ENCODE measurements around the gene SETDB1. TPM values are rescaled to one million over a fixed set of nuclear protein-coding genes. Genes with fewer than 3 reads are reported as not detected.

SETDB1 gene
- polyA plus RNA-seq, 1 donor from 2014 or later, result 39.1 TPM

DNA sequence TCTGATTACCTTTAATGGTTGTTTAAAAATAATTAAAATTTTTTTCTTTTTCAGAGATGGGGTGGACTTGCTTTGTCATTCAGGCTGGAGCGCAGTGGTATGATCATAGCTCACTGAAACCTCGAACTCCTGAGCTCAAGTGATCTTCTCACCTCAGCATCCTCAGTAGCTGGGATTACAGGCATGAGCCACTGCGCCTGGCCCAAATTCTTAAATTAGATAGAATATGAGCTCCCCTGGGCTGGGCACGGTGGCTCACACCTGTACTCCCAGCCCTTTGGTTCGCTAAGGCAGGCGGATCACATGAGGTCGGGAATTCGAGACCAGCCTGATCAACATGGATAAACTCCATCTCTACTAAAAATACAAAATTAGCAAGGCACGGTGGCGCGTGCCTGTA is 31.5 kb downstream of the SETDB1 start:
- no peak overlapping the region for H3K4me2 ChIP-seq (ENCODE audit: low read length)
- H4K20me1 ChIP-seq (ENCODE audit: insufficient read depth), result no peaks in the 10 kb centered on the region
- TF ChIP-seq EP300 (conservative IDR thresholded peaks at IDR 0.05; ENCODE audit: poor library complexity, severe bottlenecking) (no peak), TAF1 (IDR thresholded peaks at IDR 0.05; ENCODE audit: low read depth) (no peak), MXI1 (conservative IDR thresholded peaks at IDR 0.05; ENCODE audit: poor library complexity, severe bottlenecking) (no peak)
- TF ChIP-seq, protein P1, sequence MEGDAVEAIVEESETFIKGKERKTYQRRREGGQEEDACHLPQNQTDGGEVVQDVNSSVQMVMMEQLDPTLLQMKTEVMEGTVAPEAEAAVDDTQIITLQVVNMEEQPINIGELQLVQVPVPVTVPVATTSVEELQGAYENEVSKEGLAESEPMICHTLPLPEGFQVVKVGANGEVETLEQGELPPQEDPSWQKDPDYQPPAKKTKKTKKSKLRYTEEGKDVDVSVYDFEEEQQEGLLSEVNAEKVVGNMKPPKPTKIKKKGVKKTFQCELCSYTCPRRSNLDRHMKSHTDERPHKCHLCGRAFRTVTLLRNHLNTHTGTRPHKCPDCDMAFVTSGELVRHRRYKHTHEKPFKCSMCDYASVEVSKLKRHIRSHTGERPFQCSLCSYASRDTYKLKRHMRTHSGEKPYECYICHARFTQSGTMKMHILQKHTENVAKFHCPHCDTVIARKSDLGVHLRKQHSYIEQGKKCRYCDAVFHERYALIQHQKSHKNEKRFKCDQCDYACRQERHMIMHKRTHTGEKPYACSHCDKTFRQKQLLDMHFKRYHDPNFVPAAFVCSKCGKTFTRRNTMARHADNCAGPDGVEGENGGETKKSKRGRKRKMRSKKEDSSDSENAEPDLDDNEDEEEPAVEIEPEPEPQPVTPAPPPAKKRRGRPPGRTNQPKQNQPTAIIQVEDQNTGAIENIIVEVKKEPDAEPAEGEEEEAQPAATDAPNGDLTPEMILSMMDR (IDR thresholded peaks at IDR 0.05; ENCODE audit: poor library complexity, severe bottlenecking), result no peak
- H3K9ac ChIP-seq (ENCODE audit: low read length), result no peak overlapping the region
- no peaks in the 10 kb centered on the region for H3K9me2 ChIP-seq (ENCODE audit: insufficient read depth, low read length)
- no peaks in the 10 kb centered on the region for H3K27me3 ChIP-seq (ENCODE audit: insufficient read depth, low read depth, low read length)
- no peak overlapping the region for H2AFZ ChIP-seq (ENCODE audit: low read depth, low read length)
- H3F3A ChIP-seq (ENCODE audit: insufficient read depth, low read length, poor library complexity, severe bottlenecking), result no peaks in the 10 kb centered on the region
- no peak overlapping the region for H3K4me3 ChIP-seq (ENCODE audit: low read length)
- H3K27ac ChIP-seq (ENCODE audit: low read length), result no peak overlapping the region
- no peaks in the 10 kb centered on the region for H3K79me2 ChIP-seq (replicated peaks; ENCODE audit: insufficient read depth, low read length)
- no peaks in the 10 kb centered on the region for H3K9me3 ChIP-seq (ENCODE audit: low read length)
- peaks cover 10% of the 10 kb centered on the region for H3K36me3 ChIP-seq (ENCODE audit: insufficient read depth, low read length)

DNA sequence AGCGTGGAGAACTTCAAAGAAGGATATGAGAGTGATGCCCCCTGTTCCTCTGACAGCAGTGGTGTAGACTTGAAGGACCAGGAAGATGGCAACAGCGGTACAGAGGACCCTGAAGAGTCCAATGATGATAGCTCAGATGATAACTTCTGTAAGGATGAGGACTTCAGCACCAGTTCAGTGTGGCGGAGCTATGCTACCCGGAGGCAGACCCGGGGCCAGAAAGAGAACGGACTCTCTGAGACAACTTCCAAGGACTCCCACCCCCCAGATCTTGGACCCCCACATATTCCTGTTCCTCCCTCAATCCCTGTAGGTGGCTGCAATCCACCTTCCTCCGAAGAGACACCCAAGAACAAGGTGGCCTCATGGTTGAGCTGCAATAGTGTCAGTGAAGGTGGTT is 34.5 kb downstream of the SETDB1 start:
- Histone ChIP-seq H3K79me2 (replicated peaks; ENCODE audit: insufficient read depth, low read length) (no peaks in the 10 kb centered on the region), H3K9me3 (ENCODE audit: low read length) (no peaks in the 10 kb centered on the region)

More for the DNA sequence above, 34.5 kb downstream of the SETDB1 start:
- Histone ChIP-seq H2AFZ (ENCODE audit: low read depth, low read length) (no peak overlapping the region), H3K4me3 (ENCODE audit: low read length) (no peak overlapping the region), H3K27ac (ENCODE audit: low read length) (no peak overlapping the region), H3K9ac (ENCODE audit: low read length) (no peak overlapping the region), H3K36me3 (ENCODE audit: insufficient read depth, low read length) (peaks cover 18% of the 10 kb centered on the region), H3F3A (ENCODE audit: insufficient read depth, low read length, poor library complexity, severe bottlenecking) (no peaks in the 10 kb centered on the region), H3K27me3 (ENCODE audit: insufficient read depth, low read depth, low read length) (no peaks in the 10 kb centered on the region), H4K20me1 (ENCODE audit: insufficient read depth) (no peaks in the 10 kb centered on the region), H3K9me2 (ENCODE audit: insufficient read depth, low read length) (no peaks in the 10 kb centered on the region), H3K4me2 (ENCODE audit: low read length) (no peak overlapping the region)
- TF ChIP-seq, protein P1 (IDR thresholded peaks at IDR 0.05; ENCODE audit: poor library complexity, severe bottlenecking), result no peak
- TF ChIP-seq TAF1 (IDR thresholded peaks at IDR 0.05; ENCODE audit: low read depth) (no peak), RAD21 (conservative IDR thresholded peaks at IDR 0.05) (no peak), SMC3 (conservative IDR thresholded peaks at IDR 0.05; ENCODE audit: poor library complexity) (no peak), EZH2 (IDR thresholded peaks at IDR 0.05; ENCODE audit: borderline replicate concordance, insufficient read depth, low read length, poor library complexity, severe bottlenecking) (no peak), POLR2AphosphoS5 (IDR thresholded peaks at IDR 0.05) (no peak), EP300 (conservative IDR thresholded peaks at IDR 0.05; ENCODE audit: poor library complexity, severe bottlenecking) (no peak), MXI1 (conservative IDR thresholded peaks at IDR 0.05; ENCODE audit: poor library complexity, severe bottlenecking) (no peak)
- TF ChIP-seq, protein P2, sequence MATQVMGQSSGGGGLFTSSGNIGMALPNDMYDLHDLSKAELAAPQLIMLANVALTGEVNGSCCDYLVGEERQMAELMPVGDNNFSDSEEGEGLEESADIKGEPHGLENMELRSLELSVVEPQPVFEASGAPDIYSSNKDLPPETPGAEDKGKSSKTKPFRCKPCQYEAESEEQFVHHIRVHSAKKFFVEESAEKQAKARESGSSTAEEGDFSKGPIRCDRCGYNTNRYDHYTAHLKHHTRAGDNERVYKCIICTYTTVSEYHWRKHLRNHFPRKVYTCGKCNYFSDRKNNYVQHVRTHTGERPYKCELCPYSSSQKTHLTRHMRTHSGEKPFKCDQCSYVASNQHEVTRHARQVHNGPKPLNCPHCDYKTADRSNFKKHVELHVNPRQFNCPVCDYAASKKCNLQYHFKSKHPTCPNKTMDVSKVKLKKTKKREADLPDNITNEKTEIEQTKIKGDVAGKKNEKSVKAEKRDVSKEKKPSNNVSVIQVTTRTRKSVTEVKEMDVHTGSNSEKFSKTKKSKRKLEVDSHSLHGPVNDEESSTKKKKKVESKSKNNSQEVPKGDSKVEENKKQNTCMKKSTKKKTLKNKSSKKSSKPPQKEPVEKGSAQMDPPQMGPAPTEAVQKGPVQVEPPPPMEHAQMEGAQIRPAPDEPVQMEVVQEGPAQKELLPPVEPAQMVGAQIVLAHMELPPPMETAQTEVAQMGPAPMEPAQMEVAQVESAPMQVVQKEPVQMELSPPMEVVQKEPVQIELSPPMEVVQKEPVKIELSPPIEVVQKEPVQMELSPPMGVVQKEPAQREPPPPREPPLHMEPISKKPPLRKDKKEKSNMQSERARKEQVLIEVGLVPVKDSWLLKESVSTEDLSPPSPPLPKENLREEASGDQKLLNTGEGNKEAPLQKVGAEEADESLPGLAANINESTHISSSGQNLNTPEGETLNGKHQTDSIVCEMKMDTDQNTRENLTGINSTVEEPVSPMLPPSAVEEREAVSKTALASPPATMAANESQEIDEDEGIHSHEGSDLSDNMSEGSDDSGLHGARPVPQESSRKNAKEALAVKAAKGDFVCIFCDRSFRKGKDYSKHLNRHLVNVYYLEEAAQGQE (IDR thresholded peaks at IDR 0.05; ENCODE audit: borderline replicate concordance), result no peak

Data from neural cell (in vitro differentiated cells).